Inferior parietal cortex (tissue), 1 donor: Measurements from ENCODE around the gene B9D1.

Source experiments
- DNase-seq: peaks from one replicate; pipeline ENCODE4 v3.0.0-alpha.2; 2016; ENCODE audit errors: extremely low spot score

B9D1 gene

GRCh38 chr17:19319771-19320505 is 42.6 kb downstream of the B9D1 start:
- DNase-seq = no peak

- no peak for DNase-seq
Observed at GRCh38 chr17:19318611-19319010, 43.9 kb downstream of the B9D1 start.

- peak; percentile 72 for DNase-seq
Observed at GRCh38 chr17:19317359-19318095, 45.0 kb downstream of the B9D1 start.

- DNase-seq = no peak
Observed at GRCh38 chr17:19316761-19317358, 45.7 kb downstream of the B9D1 start.

GRCh38 chr17:19315104-19315503 is 47.4 kb downstream of the B9D1 start:
- no peak for DNase-seq

GRCh38 chr17:19313746-19314651 is 48.5 kb downstream of the B9D1 start:
- DNase-seq = no peak

- DNase-seq = no peak
Observed at GRCh38 chr17:19313066-19313745, 49.3 kb downstream of the B9D1 start.

GRCh38 chr17:19312406-19312805 is 50.1 kb downstream of the B9D1 start:
- DNase-seq = no peak

GRCh38 chr17:19311421-19312215 is 50.9 kb downstream of the B9D1 start:
- DNase-seq = no peak

- DNase-seq = no peak
Observed at GRCh38 chr17:19311016-19311415, 51.5 kb downstream of the B9D1 start.

- no peak for DNase-seq
Observed at GRCh38 chr17:19310151-19310550, 52.4 kb downstream of the B9D1 start.

- DNase-seq = no peak
Observed at GRCh38 chr17:19309701-19310100, 52.8 kb downstream of the B9D1 start.

GRCh38 chr17:19308398-19308797 is 54.1 kb downstream of the B9D1 start:
- no peak for DNase-seq

- DNase-seq = no peak
Observed at GRCh38 chr17:19307521-19307920, 55.0 kb downstream of the B9D1 start.

GRCh38 chr17:19306160-19307111 is 56.1 kb downstream of the B9D1 start:
- peak; percentile 90 for DNase-seq

GRCh38 chr17:19305761-19306159 is 56.8 kb downstream of the B9D1 start:
- no peak for DNase-seq

GRCh38 chr17:19305256-19305655 is 57.3 kb downstream of the B9D1 start:
- no peak for DNase-seq

GRCh38 chr17:19304751-19305150 is 57.8 kb downstream of the B9D1 start:
- DNase-seq = no peak

GRCh38 chr17:19304209-19304608 is 58.3 kb downstream of the B9D1 start:
- no peak for DNase-seq
